NK-92 (cell line): ENCODE data around the gene MAP1LC3B.

ENCODE experiments used
- DNase-seq: peaks from one replicate; lab custom pipeline; 2025; ENCODE audit not compliant: unreplicated experiment; lab: John Stamatoyannopoulos, UW

Gene MAP1LC3B

DNA sequence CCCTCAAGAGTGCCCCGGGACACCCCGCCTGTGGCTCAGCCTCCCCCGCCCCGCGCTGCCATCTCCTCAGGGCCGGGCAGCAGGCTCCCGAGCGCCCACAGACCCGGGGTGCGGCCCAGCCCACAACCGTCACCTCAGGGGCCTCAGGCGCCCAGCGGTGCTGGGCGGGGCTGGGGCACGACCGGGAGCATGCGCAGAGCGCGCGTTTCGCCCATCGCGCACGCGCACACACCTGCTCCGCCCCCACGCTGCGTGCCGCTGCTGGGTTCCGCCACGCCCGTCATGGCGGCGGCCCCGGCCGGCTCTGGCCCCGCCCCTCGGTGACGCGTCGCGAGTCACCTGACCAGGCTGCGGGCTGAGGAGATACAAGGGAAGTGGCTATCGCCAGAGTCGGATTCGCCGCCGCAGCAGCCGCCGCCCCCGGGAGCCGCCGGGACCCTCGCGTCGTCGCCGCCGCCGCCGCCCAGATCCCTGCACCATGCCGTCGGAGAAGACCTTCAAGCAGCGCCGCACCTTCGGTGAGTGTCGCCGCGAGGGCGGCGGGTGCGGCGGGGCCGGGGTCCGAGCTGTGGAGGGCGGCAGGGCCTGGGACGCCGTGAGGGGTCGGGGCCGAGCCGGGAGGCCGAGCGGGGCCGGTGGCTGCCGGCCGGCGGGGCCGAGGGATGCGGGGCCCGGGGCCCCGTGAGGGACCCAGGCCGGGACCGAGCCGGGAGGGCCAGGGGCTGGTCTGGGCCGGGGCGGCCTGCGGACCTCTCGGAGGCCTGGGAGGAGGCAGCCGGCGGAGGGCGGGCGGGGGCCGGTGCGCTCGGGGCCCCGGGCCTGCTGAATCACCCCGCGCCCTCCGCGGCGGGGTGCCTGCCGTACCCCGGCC is at the start of gene MAP1LC3B:
TSS of gene MAP1LC3B (plus strand) at position 387 of the 871 bp plus-strand sequence. CDS start at position 479, 92 bp downstream.
- peak; percentile 65 for DNase-seq

DNA sequence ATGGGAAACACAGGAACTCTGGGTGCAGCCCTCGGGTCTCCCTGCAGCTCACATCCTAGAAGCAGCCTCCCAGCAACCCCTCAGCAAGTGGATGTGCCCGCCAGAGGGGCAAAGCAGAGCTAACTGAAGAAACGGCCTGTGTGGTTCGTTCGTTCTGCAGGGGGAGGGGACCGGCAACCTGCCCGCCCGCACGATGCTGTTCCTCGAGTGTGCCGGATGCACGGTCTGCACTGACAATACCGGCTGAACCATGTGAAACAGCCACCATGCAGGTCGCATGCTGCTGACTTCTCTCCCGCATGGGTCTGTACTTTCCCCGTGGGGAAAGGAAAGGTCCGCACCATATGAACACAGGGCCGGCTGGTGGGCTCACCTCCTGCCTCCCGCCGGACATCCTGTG is 49.6 kb upstream of the MAP1LC3B start:
- no peak for DNase-seq

DNA sequence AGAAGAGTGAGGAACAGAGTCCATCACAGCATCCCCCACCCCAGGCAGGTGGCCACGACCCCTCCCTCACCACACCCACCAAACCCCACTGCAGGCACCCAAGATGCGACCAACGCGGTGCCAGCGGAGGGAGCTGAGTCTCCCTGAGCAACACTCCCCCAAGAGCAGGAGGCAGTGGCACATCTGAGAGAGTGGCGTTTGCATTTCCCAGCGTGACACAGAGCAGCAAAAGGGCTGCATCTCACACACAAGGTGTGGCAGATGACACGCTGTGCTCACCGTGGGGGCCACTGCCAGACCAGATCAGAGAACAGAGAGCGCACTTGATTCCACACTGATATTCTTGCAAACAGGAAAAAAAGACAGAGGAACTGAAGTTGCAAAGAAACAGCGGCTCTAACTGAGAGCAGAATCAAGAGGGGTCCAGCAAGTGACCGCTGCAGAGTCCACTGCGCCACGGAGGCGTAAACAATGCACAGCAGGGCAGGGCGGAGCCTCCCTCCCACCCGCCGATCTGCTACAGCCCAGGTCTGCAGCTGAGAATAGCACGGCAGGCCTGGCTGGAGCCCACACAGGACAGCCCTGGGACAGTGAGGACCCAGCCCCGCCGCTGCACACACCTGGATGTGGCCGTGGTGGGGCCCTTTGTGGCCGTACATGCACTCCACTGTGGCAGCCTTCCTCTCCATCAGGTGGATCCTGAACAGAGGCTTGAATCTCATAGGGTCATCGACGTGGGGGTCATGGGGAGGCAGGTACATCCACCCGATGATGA is 49.0 kb upstream of the MAP1LC3B start:
- no peak for DNase-seq

DNA sequence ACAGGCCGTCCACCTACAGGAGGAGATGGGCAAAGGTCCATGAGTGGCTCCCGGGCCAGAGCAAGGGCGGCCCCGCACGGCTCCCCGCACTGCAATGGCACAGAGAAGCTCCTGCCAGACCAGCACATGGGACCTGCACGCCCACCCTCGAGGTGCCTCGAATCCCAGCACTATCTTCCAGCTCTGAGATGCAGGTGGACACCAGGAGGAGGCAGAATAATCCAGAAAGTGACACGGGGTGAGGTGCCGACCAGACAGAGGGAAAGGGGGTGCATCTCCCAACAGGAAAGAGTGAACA is 48.4 kb upstream of the MAP1LC3B start:
- DNase-seq = no peak

DNA sequence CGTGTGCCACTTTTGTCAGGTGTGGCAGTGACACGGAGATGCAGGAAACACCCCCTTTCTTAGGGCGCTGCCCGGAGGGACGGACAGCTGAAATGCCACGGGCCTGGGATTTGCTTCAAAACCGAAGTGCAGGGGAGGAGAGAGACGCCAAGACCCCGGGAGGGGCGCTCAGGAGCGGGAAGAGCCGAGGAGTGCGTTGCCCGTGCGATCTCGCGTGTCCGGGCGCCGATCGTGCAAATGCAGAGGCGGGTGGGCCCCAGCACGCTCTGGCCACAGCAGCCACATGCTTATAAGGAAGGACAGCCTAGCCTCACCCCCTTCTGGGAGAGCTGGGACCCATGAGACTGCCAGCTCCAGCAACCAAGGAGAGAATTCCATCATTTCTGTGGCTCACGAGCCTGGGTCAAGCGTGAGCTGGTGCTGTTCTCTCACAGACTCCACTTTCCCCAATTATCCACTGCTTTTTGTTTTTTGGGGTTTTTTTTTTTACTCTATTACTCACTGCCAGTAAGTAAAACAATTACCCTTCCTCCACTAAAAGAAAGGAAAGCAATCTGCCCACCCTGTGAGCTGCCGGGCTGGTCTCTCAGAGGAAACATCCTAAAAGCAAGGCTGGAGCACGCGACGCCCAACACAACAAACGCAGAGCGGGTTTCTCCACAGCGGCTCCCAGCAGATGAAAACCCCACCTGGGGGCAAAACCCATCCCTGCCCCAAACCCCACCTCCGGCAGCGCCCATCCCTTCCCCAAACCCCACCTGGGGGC is 47.8 kb upstream of the MAP1LC3B start:
- no peak for DNase-seq

DNA sequence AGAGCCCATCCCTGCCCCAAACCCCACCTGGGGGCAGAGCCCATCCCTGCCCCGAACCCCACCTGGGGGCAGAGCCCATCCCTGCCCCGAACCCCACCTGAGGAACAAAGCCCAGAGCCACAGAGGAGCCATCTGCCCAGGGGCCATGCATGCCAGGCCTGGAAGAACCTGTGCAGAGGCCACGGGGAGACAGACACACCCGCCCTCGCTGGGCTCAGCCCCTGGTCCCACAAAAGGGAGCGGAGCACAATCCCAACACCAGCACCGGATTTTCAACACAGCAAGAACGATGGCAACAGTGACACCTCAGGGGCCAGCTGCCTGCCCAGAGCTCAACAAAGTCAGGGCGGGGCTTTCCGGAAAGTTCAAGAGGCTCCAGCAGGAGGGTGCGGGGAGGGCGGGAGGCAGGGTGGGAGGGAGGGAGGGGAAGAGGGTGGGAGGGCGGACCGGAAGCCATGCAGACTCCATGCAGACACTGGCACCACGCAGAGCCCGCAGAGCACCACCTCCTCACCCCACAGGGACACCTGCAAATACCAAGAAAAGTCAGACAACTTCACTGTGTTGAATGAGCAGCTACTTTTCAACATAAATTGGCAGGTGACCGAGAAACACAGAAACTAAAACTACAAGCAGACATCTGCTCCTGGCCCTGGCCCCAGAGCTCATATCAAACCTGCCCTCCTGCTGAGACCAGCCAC is 47.1 kb upstream of the MAP1LC3B start:
- DNase-seq = no peak

DNA sequence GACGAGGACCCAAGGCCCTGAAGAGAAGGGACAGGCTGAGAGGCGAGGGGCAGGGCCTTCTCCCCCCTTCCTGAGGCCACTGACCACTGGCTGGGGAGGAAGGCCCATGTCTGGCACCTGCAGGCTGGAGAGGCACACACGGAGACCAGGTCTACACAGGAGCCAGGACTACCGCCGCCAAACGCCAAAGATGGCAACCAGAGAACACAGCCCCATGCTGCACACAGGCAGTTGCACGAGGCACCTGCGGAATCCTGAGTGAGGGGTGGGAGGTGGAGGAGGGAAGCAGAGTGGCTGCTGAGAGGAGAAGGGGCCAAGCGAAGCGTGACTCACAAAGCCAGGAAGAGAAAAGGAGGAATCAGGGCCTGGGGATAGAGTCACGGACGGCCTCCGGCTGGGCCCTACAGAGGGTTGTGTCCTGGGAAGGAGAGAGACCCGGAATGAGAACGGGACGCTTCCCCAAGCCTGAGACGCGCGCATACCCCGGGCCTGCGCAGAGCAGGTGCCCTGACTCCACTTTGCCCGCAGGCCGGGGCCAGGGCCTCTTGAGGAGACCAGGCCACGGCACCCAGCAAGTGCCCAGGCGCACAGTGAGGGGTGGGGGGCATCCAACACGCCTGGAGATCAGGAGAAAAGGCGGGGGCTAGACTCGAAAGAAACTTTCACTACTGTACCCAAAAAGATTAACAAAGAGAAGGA is 46.3 kb upstream of the MAP1LC3B start:
- no peak for DNase-seq

DNA sequence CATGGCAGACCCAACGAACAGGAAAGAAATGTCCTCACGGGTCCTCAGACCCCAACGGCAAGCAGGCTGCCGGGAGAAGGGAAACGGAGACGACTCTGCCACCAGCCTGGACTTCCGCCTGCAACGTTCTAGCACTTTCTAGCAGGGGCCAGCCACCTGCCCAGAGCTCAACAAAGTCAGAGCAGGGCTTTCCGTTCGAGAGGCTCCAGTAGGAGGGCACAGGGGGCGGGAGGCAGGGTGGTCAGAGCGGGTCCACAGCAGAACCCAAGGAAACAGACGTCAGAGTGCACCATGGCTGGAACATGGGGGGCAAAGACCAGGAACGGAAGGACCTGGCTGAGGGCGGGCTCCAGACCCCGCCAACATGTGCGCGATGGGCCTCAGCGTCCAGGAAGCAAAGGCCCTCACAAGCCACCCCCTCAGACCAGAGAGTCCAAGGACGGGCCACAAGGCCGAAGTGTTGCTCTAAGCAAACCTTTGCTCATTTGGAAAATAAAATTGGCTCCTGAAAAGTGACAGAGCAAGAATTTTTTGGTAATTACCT is 45.5 kb upstream of the MAP1LC3B start:
- no peak for DNase-seq

DNA sequence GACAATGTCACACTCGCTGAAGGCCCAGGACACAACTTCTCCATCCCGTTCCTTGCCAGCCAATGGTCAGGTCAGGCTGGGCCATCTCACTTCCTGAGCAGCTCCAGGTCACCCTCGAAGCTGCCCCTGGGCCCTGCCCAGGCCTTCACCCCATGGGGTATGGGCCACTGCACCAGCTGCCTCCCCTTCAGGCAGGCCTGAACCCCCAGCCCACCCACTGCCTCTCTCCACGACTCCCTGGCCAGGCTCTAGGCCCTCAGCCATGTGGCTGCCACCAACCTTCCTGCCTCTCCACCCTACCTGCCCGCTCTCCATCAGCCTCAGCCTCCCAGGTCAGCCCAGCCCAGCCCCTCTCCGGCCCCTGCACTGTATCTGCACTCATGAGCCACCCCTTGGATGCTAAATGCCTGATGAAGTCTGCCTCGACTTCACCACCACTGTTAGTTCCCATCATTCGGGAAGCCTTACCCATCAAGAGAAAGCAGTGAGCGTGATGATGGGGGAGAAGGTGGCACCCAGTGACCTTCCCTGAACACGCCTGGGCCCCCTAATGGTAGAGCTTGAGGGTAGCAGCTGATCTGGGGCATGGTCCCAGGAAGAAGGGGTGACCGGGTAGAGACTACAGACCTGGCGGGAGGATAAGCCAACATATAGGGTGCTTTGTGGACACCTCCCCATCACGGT is 44.1 kb upstream of the MAP1LC3B start:
- no peak for DNase-seq

DNA sequence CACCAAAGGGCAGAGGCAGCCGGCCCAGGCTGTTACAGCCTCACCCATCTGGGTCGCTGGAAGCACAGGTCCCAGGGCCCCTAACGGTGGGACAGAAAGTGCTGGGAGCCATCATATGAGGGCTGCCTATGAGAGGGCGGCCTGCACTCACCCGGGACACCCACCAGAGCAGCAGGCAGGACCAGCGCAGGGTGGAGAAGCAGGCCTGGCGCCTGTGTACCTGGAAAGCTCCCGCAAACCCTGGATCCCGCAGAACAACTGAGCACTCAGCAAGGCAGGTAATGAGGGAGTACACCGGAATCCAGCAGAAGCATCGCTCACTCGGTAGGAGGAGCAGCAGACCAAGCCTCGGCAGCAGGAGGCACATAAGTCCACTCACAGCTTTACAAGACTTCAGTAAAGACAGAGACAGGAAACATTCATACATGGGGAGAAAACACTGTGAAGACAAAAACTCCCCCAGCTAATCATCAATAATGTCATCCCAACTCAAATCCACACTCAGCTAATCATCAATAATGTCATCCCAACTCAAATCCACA is 43.4 kb upstream of the MAP1LC3B start:
- DNase-seq = no peak

DNA sequence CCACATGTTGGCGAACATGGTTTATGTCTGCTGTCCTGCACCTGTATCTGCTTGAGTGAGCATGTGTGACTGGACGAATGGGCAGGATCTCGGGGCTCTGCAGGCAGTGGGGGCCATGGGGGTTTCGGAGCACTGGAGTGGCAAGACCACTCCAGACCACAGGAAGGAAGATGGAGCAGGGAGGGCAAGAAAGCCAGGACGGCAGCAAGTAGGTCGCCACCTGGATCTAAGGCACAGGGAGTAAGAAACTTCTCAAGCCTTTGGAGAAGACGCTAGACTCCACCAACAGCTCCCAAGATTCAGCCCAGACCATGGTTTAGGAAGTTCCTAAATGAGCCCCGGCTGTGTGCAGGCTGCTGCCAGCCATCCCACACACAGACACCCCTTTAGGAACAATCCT is 42.1 kb upstream of the MAP1LC3B start:
- DNase-seq = no peak

DNA sequence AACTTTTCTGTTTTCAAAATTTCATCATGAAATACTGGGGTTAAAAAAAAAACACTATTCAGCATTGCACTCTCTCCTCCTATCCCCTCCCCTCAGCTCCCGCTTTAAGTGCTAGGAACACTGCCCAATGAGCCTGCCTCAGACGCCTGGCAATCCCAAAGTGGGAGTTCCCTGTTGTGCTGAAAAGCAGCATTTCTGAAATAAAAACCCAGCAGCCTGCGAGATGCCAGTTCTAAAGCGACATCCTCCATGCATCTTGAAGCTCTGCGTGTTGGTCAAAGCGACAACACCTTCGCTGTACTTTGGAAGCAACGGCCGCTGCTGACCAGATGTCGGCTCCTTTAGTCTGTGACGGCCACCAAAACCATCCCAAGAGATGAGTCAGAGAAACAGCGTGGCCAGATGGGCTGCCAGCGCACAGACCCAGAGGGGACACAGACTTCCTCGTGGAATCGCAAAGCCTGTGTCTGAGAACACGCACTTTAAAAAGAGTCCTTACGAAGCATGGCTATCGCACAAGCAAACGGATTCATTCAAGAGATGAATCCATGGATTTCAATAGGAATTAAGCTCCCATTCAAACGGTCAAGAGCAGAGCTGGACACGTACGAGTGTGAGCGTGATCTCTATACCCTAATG is 41.3 kb upstream of the MAP1LC3B start:
- DNase-seq = no peak

DNA sequence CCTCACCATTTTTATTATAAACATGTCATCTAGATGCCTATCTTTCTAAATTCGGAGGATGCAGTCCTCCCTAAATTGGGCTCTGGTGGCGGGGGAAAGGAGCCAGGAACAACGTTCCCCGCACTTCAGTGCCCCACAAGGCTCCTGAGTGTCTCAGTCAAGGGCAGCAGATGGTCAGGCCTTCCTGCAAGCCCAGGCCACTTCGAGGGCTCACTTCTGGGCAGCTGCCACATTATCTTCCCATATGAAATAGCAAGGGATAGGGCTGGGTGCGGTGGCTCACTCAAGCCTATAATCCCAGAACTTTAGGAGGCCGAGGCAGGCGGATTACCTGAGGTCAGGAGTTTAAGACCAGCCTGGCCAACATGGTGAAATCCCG is 40.8 kb upstream of the MAP1LC3B start:
- no peak for DNase-seq

DNA sequence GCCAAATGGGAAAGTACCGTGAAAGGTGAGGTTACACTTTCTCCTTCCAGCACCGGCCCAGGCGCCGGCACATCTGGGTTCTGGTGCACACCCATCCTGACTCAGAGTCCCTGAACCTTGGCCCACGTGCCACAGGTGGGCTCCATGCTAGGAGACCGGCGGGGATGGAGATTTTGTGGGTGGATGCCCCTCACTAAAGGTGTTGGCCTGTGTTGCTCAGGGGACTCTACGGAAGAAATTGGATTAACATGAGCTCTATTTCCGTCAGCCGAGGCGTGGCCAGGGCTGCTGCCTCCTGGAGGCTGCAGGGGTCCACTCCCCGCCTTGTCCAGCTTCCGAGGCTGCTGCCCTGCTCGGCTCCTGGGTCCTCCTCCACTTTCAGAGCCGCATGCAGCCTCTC is 39.3 kb upstream of the MAP1LC3B start:
- no peak for DNase-seq

DNA sequence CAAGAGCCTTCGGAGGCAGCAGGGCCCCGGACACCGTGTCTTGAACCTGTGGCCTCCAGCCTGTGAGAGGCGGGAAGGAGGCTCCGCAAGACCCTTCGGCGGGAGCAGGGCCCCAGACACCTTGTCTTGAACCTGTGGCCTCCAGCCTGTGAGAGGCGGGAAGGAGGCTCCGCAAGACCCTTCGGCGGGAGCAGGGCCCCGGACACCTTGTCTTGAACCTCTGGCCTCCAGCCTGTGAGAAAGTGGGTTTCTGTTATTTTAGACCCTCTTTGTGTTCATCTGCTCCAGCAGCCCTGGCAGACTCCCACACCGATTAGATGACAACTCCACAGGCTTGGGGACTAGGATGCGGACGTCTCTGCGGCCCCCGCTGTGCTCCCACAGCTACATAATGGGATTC is 38.5 kb upstream of the MAP1LC3B start:
- no peak for DNase-seq

DNA sequence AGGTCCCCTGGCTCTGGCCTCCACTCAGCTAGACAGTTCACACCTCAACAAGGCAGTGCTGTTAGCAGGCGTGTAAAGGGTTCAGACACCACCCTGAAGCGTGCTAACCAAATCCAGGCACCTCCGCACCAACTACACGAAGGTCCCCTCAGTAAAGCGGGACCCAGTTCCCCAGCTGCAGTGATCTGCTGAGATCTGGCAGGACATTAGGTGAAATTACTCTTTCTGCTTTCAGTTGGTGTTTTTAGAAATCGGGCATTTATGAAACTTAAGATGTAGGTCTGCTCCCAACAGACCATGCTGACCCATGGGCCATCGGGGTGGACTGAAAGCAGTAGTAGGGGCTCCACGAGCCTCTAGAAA is 35.7 kb upstream of the MAP1LC3B start:
- no peak for DNase-seq

DNA sequence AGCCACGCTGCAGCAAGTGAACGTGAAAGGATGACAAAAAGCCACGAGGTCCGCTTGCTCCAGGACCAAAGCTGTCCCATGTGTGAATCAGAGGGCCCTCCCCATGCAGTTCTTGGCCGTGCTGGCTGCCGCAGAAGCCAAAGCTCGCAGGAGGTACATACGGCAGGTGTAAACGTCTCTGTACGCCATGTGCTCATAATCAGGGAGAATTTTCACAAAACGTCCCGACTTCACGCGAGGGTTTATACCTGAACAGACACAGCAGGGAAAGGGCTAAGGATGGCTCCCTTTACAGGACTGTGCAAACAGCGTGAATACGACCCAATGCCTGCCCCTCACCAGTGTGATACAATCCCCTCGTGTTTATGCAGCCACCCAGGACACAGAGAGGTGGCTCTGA is 33.9 kb upstream of the MAP1LC3B start:
- no peak for DNase-seq

DNA sequence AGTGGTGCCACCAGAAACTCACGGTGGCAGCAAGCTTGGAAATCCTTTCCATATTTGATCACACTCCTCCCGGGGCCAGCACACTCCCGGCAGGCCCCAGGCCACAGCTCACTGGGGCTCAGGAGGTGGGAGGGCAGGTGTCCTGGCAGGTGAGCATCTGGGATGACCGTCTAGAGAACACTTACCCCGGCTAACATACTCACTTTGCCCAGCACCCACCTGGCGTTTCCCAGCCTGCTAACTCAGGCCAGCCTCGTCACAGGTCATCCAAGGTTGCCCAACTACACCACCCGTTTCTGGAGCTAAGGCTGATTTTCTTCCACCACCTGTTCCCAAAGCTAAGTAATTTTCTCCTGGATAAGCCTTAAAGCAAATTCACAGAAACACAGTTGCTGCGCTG is 33.4 kb upstream of the MAP1LC3B start:
- DNase-seq = no peak

DNA sequence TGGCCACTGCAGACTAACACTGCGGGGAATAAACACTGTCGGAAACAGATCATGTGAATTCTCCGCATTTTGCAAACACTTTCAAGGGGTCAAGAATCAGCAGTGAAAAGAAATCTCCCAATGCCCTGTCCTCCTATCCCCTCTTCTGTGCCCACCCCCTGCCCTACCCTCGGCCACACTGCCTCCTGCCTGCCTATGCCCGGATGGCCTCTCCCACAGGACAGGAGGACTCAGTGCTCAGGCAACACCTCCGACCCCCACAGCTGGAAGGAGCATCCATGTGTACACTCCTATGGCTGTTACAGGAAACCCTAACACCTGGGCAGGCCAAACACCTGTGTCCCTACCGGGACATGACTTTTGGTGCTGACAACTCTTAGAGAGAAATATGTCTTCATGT is 33.0 kb upstream of the MAP1LC3B start:
- no peak for DNase-seq
